AG09319 (cell line): Measurements from ENCODE around the gene TMEM231.

Experiments
- DNase-seq: peaks from one replicate; pipeline ENCODE4 v3.0.0-alpha.2; 2010; ENCODE audit warnings: low read depth; ENCODE audit errors: extremely low read depth
- TF ChIP-seq, protein P1 (sequence below): IDR thresholded peaks from 2 replicates; pipeline ENCODE4 v1.5.1; 2011; ENCODE audit warnings: low read depth, mild to moderate bottlenecking, inconsistent platforms, low read length, moderate library complexity

Gene TMEM231

GRCh38 chr16:75575958-75576357, 19.9 kb upstream of the TMEM231 start:
- TF ChIP-seq, protein P1, sequence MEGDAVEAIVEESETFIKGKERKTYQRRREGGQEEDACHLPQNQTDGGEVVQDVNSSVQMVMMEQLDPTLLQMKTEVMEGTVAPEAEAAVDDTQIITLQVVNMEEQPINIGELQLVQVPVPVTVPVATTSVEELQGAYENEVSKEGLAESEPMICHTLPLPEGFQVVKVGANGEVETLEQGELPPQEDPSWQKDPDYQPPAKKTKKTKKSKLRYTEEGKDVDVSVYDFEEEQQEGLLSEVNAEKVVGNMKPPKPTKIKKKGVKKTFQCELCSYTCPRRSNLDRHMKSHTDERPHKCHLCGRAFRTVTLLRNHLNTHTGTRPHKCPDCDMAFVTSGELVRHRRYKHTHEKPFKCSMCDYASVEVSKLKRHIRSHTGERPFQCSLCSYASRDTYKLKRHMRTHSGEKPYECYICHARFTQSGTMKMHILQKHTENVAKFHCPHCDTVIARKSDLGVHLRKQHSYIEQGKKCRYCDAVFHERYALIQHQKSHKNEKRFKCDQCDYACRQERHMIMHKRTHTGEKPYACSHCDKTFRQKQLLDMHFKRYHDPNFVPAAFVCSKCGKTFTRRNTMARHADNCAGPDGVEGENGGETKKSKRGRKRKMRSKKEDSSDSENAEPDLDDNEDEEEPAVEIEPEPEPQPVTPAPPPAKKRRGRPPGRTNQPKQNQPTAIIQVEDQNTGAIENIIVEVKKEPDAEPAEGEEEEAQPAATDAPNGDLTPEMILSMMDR, result no peak
- no peak for DNase-seq

GRCh38 chr16:75573955-75574354, 17.9 kb upstream of the TMEM231 start:
- TF ChIP-seq, protein P1, result no peak
- DNase-seq, result no peak

GRCh38 chr16:75572864-75573542, 17.0 kb upstream of the TMEM231 start:
- TF ChIP-seq, protein P1, result no peak

DNA sequence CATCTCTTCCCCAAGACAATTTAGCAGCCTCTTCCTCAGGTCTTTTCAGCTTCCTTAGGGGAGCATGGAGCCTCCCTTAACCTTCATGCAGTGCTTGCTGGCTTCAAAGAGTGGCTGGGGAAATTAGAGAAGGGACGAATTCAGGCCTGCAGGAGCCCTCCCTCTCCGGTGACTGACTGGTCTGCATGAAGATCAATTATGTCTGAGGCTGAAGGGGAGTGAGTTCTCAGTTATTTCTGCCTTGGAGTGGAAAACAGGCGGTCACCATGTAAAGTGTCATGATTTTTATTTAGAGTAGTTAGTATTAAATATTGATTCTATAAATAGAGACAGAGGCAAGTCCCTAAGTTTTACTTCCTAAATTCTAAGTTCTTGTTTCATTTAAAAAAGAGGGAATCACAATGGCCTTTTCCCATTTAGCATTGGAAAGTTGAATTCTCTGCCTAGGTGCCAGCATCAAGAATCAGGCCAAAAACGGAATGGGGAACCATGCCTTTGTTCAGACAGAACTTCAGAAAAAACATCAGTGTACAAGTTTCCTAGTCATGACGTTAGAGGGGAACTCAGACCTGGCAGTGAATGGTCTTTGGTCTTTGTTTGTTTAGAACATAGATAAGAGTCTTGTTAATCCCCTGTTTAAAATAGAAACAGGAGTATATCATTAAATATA, 14.5 kb upstream of the TMEM231 start:
- TF ChIP-seq, protein P1, result no peak
- DNase-seq, result no peak

More at GRCh38 chr16:75572864-75573542, 17.0 kb upstream of the TMEM231 start:
- no peak for DNase-seq

- TF ChIP-seq, protein P1, result no peak
- no peak for DNase-seq
Measured at GRCh38 chr16:75567911-75568310, 11.9 kb upstream of the TMEM231 start.

- TF ChIP-seq, protein P1, result no peak
- DNase-seq, result no peak
Measured at GRCh38 chr16:75566758-75567255, 10.8 kb upstream of the TMEM231 start.

GRCh38 chr16:75566040-75566757, 10.1 kb upstream of the TMEM231 start, which contains the start of gene GABARAPL2:
GABARAPL2 (plus strand) TSS chr16:75566379; CDS start chr16:75566487, 108 bp downstream.
- no peak for DNase-seq
- TF ChIP-seq, protein P1, result no peak
